IMR-90 (cell line): ENCODE results near the gene UNC93A. TPM values are rescaled to one million over a fixed set of nuclear protein-coding genes. Genes with fewer than 3 reads are reported as not detected.

Experiments
- ATAC-seq: fragments of 200-7000 bp; cut with Tn5 transposase; 2 replicates; pipeline ENCODE4 v1.9.1; 2020; ENCODE audit warnings: low read depth, mild to moderate bottlenecking, moderate library complexity
- BruUV-seq: library from RNA; stranded (reverse); fragments of 400-500 nt; replicated peaks from 2 replicates; lab custom pipeline; 2021; lab: Mats Ljungman, UMichigan
- CTCF ChIA-PET: fragments of 300-600 bp; formaldehyde crosslinking; extraction: SDS; loops from one replicate; lab custom pipeline; 2021; ENCODE audit warnings: antibody characterized with exemption; lab: Yijun Ruan, JAX
- POLR2A ChIA-PET: fragments of 300-600 bp; sonication (Branson Sonifier 250); formaldehyde crosslinking; loops from one replicate; lab custom pipeline; 2022; ENCODE audit warnings: antibody characterized with exemption; ENCODE audit not compliant: unreplicated experiment; lab: Charles Lee
- DNase-seq: peaks from one replicate; pipeline ENCODE4 v3.0.0; 2013
- H2AFZ ChIP-seq: replicated peaks from 2 replicates; pipeline ENCODE3; 2013; ENCODE audit warnings: low read length, mild to moderate bottlenecking; ENCODE audit not compliant: poor library complexity
- H2AK5ac ChIP-seq: 2 replicates; pipeline ENCODE4 v1.6.1; 2013; ENCODE audit warnings: low read depth, low read length, inconsistent platforms
- H2AK9ac ChIP-seq: replicated peaks from 2 replicates; pipeline ENCODE3; 2013; ENCODE audit warnings: mild to moderate bottlenecking, low read depth, low read length, moderate library complexity; ENCODE audit not compliant: poor library complexity
- H2BK120ac ChIP-seq: 2 replicates; pipeline ENCODE4 v1.6.1; 2013; ENCODE audit warnings: low read depth, low read length, inconsistent platforms
- H2BK15ac ChIP-seq: 3 replicates; pipeline ENCODE4 v1.6.1; 2013; ENCODE audit warnings: low read depth, low read length, inconsistent platforms
- H2BK20ac ChIP-seq: 2 replicates; pipeline ENCODE4 v1.6.1; 2013; ENCODE audit warnings: low read depth, mild to moderate bottlenecking, inconsistent platforms, low read length, moderate library complexity
- H2BK5ac ChIP-seq: 2 replicates; pipeline ENCODE4 v1.6.1; 2013; ENCODE audit warnings: mild to moderate bottlenecking, low read depth, low read length, inconsistent platforms; ENCODE audit not compliant: poor library complexity, severe bottlenecking
- H3K14ac ChIP-seq: replicated peaks from 2 replicates; pipeline ENCODE4 v1.6.1; 2013; ENCODE audit warnings: low read depth, low read length, inconsistent platforms
- H3K18ac ChIP-seq: 2 replicates; pipeline ENCODE4 v1.6.1; 2013; ENCODE audit warnings: low read depth, low read length, control low read depth
- H3K23ac ChIP-seq: 2 replicates; pipeline ENCODE4 v1.6.1; 2013; ENCODE audit warnings: low read depth, low read length, inconsistent platforms
- H3K27ac ChIP-seq: 2 replicates; pipeline ENCODE4 v1.5.1; 2013; ENCODE audit warnings: mild to moderate bottlenecking, control low read depth, low read length; ENCODE audit not compliant: insufficient read depth
- H3K27me3 ChIP-seq: 2 replicates; pipeline ENCODE4 v1.6.1; 2013; ENCODE audit warnings: low read length; ENCODE audit not compliant: control insufficient read depth, insufficient read depth
- H3K36me3 ChIP-seq: 2 replicates; pipeline ENCODE4 v1.6.1; 2013; ENCODE audit warnings: low read length, mixed read lengths; ENCODE audit not compliant: control insufficient read depth, insufficient read depth
- H3K4ac ChIP-seq: 2 replicates; pipeline ENCODE4 v1.6.1; 2013; ENCODE audit warnings: low read depth, low read length, inconsistent platforms
- H3K4me1 ChIP-seq: 2 replicates; pipeline ENCODE4 v1.6.1; 2013; ENCODE audit warnings: low read length, mixed read lengths; ENCODE audit not compliant: control insufficient read depth, insufficient read depth
- H3K4me2 ChIP-seq: 2 replicates; pipeline ENCODE4 v1.6.1; 2013; ENCODE audit warnings: low read depth, mild to moderate bottlenecking, control low read depth, low read length, moderate library complexity
- H3K4me3 ChIP-seq: 2 replicates; pipeline ENCODE4 v1.5.1; 2013; ENCODE audit warnings: low read depth, mild to moderate bottlenecking, control low read depth, low read length, moderate library complexity; ENCODE audit not compliant: insufficient read depth
- H3K56ac ChIP-seq: 2 replicates; pipeline ENCODE4 v1.6.1; 2013; ENCODE audit warnings: low read length, inconsistent platforms; ENCODE audit not compliant: insufficient read depth; ENCODE audit errors: extremely low read depth
- H3K79me1 ChIP-seq, 2 experiments: 2 replicates each; pipeline ENCODE4 v1.6.1; 2013; ENCODE audit warnings: low read length in 2 of 2, inconsistent platforms in 1 of 2, low read depth in 1 of 2
- H3K9ac ChIP-seq: 2 replicates; pipeline ENCODE4 v1.6.1; 2013; ENCODE audit warnings: low read depth, low read length, control low read depth
- H3K9me1 ChIP-seq: 2 replicates; pipeline ENCODE4 v1.6.1; 2013; ENCODE audit warnings: low read length, inconsistent platforms; ENCODE audit not compliant: insufficient read depth
- H3K9me3 ChIP-seq: 2 replicates; pipeline ENCODE4 v1.6.1; 2013; ENCODE audit warnings: low read length; ENCODE audit not compliant: control insufficient read depth, insufficient read depth
- H4K20me1 ChIP-seq: 2 replicates; pipeline ENCODE4 v1.6.1; 2013; ENCODE audit warnings: low read length, inconsistent platforms; ENCODE audit not compliant: insufficient read depth
- H4K5ac ChIP-seq: 2 replicates; pipeline ENCODE4 v1.6.1; 2013; ENCODE audit warnings: mild to moderate bottlenecking, low read depth, low read length, control low read depth
- H4K8ac ChIP-seq, 2 experiments: 2 replicates each; pipeline ENCODE4 v1.6.1; 2013; ENCODE audit warnings: low read depth in 2 of 2, low read length in 2 of 2, control low read depth in 1 of 2, inconsistent platforms in 1 of 2
- H4K91ac ChIP-seq: 2 replicates; pipeline ENCODE4 v1.6.1; 2013; ENCODE audit warnings: low read depth, low read length, inconsistent platforms; ENCODE audit not compliant: insufficient read depth
- CEBPB ChIP-seq: IDR thresholded peaks from 2 replicates; pipeline ENCODE4 v1.6.1; 2012; ENCODE audit warnings: low read depth, low read length, improper control_type of control experiment
- CHD1 ChIP-seq: IDR thresholded peaks from 2 replicates; pipeline ENCODE4 v1.6.1; 2012; ENCODE audit warnings: low read depth, low read length, improper control_type of control experiment
- NFE2L2 ChIP-seq: fragments of 150-350 bp; IDR thresholded peaks from 2 replicates; pipeline ENCODE4 v1.6.1; 2016; ENCODE audit warnings: low read depth, mild to moderate bottlenecking, low read length
- POLR2A ChIP-seq: IDR thresholded peaks from 2 replicates; pipeline ENCODE4 v1.6.1; 2012; ENCODE audit warnings: mild to moderate bottlenecking, low read depth, low read length
- RAD21 ChIP-seq: IDR thresholded peaks from 2 replicates; pipeline ENCODE4 v1.6.1; 2012; ENCODE audit warnings: low read length, improper control_type of control experiment
- RFX5 ChIP-seq: IDR thresholded peaks from 2 replicates; pipeline ENCODE4 v1.8.0; 2012; ENCODE audit warnings: low read depth, mild to moderate bottlenecking, low read length, moderate library complexity
- SMC3 ChIP-seq: fragments of 150-350 bp; IDR thresholded peaks from 2 replicates; pipeline ENCODE4 v1.6.1; 2016; ENCODE audit warnings: low read depth, mild to moderate bottlenecking, antibody characterized with exemption, low read length, moderate library complexity
- WGBS, 2 experiments: methylation state at CpG; one replicate each; pipeline versions ENCODE4 v1.1.5 to v1.1.7; 2013; ENCODE audit warnings: missing lambda C conversion rate in 2 of 2; ENCODE audit not compliant: insufficient read length in 1 of 2; ENCODE audit errors: extremely low coverage in 2 of 2; 5-methylcytosine and 5-hydroxymethylcytosine counted together
- dilution Hi-C: fragments of 300-500 bp; cut with HindIII; formaldehyde crosslinking; loops from one replicate; pipeline ENCODE4 v1.14.3; 2018; ENCODE audit warnings: low sequenced_read_pairs; ENCODE audit not compliant: unreplicated experiment
- in situ Hi-C: fragments of 300-500 bp; cut with MboI; formaldehyde crosslinking; loops from 3 replicates; pipeline ENCODE4 v1.14.3; 2019; ENCODE audit warnings: low sequenced_read_pairs, inconsistent platforms, mixed read lengths
- intact Hi-C: fragments of 100-400 bp; cut with micrococcal nuclease; formaldehyde crosslinking; loops from 2 replicates; pipeline ENCODE4 v1.10.0; 2022
- polyA plus RNA-seq, 3 experiments: library from polyadenylated mRNA; depleted of rRNA; stranded (reverse); fragments of >200 nt; gene quantifications; 2 replicates each; pipeline ENCODE4 v1.2.3, GENCODE V29; 2012; ENCODE audit warnings: low replicate concordance in 1 of 3
- total RNA-seq: library from RNA; depleted of rRNA; stranded (reverse); fragments of >200 nt; gene quantifications from 2 replicates; pipeline ENCODE4 v1.2.3, GENCODE V29; 2012
- TF ChIP-seq, protein P1 (sequence below): fragments of 150-350 bp; IDR thresholded peaks from 2 replicates; pipeline ENCODE4 v1.6.1; 2017; ENCODE audit warnings: mild to moderate bottlenecking, antibody characterized with exemption, low read length, low read depth
- TF ChIP-seq, protein P2 (sequence below): conservative IDR thresholded peaks from 2 replicates; pipeline ENCODE4 v1.5.1; 2012; ENCODE audit warnings: mild to moderate bottlenecking, low read depth, low read length, improper control_type of control experiment

UNC93A gene
- total and polyA plus RNA-seq, 2 of the 4 experiments (the other 2 are of a cell fraction) = not detected

DNA sequence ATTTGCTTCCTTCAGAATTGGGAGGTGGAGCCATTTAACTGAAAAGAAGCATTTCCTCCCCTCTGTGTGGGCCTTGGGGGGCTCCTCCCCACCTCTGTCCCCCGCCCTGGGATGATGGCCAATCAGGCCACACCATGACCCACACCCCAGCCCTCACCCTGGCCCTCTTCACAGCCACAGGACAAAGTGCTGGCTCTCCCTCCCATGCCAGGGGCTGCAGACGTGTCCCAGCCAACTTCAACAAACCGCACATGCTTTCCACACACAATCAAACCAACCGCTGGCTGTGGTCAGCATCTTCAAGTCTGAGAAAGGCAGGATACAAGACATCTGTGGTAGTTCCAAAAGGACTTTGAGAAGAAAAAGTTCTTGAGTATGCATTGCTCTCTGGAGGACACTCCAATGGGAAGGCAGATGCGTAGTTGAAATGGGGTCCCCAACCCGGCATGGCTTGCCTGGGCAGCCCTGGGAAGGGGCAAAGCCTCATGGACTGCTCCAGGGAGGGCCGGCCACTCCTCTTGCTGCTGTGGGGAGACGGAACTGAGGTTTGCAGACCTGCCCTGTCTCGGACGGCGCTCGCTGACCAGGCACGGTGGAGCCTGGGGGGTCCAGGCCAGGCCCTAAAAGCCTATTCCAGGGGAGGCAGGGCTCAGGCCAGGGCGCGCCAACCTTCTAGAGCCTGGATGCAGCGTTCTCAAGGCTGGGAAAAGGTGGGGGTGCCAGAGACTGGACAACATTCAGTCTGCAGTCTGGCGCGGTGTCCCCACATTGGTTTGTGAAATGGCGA is 45.9 kb downstream of the UNC93A start:
- dilution Hi-C loops (no loop called here), in situ Hi-C loops (no loop called here), intact Hi-C loops (no loop called here)
- Histone ChIP-seq H3K18ac (no peak overlapping the region), H3K36me3 (no peaks in the 10 kb centered on the region), H3K4me2 (no peak overlapping the region), H3K4me3 (no peak overlapping the region), H3K9me3 (peaks cover 26% of the 10 kb centered on the region), H2AK5ac (no peak overlapping the region), H3K79me1 (no peaks in the 10 kb centered on the region), H3K9me1 (no peaks in the 10 kb centered on the region), H4K8ac (no peak overlapping the region), H2BK15ac (no peak overlapping the region), H2BK5ac (no peak overlapping the region), H3K56ac (no peak overlapping the region), H2BK120ac (no peak overlapping the region), H3K27me3 (no peaks in the 10 kb centered on the region), H2BK20ac (no peak overlapping the region), H3K4me1 (no peaks in the 10 kb centered on the region), H3K23ac (no peak overlapping the region), H3K4ac (no peak overlapping the region), H2AK9ac (no peak overlapping the region), H3K9ac (no peak overlapping the region), H3K14ac (no peak overlapping the region), H4K20me1 (no peaks in the 10 kb centered on the region), H2AFZ (no peak overlapping the region), H4K5ac (no peak overlapping the region), H4K91ac (no peak overlapping the region), H3K27ac (no peak overlapping the region)
- ChIA-PET CTCF (no interaction called here), POLR2A (no interaction called here)
- DNase-seq = no peak
- 57% methylated on average over 5 of the region's 19 CpGs; no CpG with 5 or more reads in 1 of the 2 experiments for WGBS, 2 experiments
- ATAC-seq = no peak
- no TSS peak for BruUV-seq
- TF ChIP-seq CHD1 (no peak), RFX5 (no peak), RAD21 (no peak), NFE2L2 (no peak), CEBPB (no peak), SMC3 (no peak), POLR2A (no peak)
- TF ChIP-seq, protein P1, sequence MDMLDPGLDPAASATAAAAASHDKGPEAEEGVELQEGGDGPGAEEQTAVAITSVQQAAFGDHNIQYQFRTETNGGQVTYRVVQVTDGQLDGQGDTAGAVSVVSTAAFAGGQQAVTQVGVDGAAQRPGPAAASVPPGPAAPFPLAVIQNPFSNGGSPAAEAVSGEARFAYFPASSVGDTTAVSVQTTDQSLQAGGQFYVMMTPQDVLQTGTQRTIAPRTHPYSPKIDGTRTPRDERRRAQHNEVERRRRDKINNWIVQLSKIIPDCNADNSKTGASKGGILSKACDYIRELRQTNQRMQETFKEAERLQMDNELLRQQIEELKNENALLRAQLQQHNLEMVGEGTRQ = no peak
- TF ChIP-seq, protein P2, sequence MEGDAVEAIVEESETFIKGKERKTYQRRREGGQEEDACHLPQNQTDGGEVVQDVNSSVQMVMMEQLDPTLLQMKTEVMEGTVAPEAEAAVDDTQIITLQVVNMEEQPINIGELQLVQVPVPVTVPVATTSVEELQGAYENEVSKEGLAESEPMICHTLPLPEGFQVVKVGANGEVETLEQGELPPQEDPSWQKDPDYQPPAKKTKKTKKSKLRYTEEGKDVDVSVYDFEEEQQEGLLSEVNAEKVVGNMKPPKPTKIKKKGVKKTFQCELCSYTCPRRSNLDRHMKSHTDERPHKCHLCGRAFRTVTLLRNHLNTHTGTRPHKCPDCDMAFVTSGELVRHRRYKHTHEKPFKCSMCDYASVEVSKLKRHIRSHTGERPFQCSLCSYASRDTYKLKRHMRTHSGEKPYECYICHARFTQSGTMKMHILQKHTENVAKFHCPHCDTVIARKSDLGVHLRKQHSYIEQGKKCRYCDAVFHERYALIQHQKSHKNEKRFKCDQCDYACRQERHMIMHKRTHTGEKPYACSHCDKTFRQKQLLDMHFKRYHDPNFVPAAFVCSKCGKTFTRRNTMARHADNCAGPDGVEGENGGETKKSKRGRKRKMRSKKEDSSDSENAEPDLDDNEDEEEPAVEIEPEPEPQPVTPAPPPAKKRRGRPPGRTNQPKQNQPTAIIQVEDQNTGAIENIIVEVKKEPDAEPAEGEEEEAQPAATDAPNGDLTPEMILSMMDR = no peak
